Measurements from ENCODE around the gene TPCN2. TPM values are rescaled to one million over a fixed set of nuclear protein-coding genes. Genes with fewer than 3 reads are reported as not detected.

TPCN2 gene
- total and polyA plus RNA-seq, 9 of the 15 experiments (the other 6 are each of a cell fraction or from before 2014, with no cell fraction given), result 0.66 to 10.2 (median 4.6) TPM

- H4K20me1 ChIP-seq (replicated peaks; ENCODE audit: control insufficient read depth, insufficient read depth, low read length), result peaks cover 23% of the 10 kb centered on the region
- no peak overlapping the region for H3K27ac ChIP-seq (ENCODE audit: extremely low read depth, low read depth, low read length)
- POLR2A ChIA-PET, result interaction anchor here (0.7 to 2.0 kb wide), 3 partner anchors 9 to 21 kb away, joined by 3 to 8 read pairs (median 3); no protein-coding TSS in a partner anchor
- intact Hi-C loops (cut with micrococcal nuclease), result no loop called here
- H3K27me3 ChIP-seq (ENCODE audit: control insufficient read depth in 2 of 2, insufficient read depth in 2 of 2, low read length in 2 of 2), result peaks cover 36 to 87% of the 10 kb centered on the region in 2 experiments
- in situ Hi-C loops (cut with MboI), result no loop called here
- WGBS (ENCODE audit: insufficient coverage, low coverage, missing lambda C conversion rate), result 6% methylated on average over 29 of the region's 43 CpGs
- peaks cover 0 to 45% of the 10 kb centered on the region in 2 experiments; a peak in 3 of 5 replicates for H3K4me1 ChIP-seq (replicated peaks in 1 of 2; ENCODE audit: control insufficient read depth in 2 of 2, insufficient read depth in 2 of 2, low read length in 2 of 2)
- H3K79me2 ChIP-seq (ENCODE audit: control insufficient read depth, insufficient read depth, low read length), result no peaks in the 10 kb centered on the region
- peak overlapping the region; percentile 83 for H2AFZ ChIP-seq (ENCODE audit: low read depth, low read length)
- peak overlapping the region in 1 of 2 experiments; percentile 79; a peak in 2 of 4 replicates for H3K9ac ChIP-seq (ENCODE audit: insufficient read depth in 1 of 2, low read depth in 2 of 2, low read length in 2 of 2)
- peak; percentile 82 to 97 (median 95) for DNase-seq (ENCODE audit: extremely low read depth in 1 of 4, low spot score in 3 of 4)
- no peak overlapping the region for H3K4me3 ChIP-seq
- H3K9me3 ChIP-seq (replicated peaks; ENCODE audit: control insufficient read depth, insufficient read depth, low read depth, low read length), result no peaks in the 10 kb centered on the region
- BruUV-seq (replicated peaks), result no TSS peak
- H3K4me2 ChIP-seq (ENCODE audit: insufficient read depth, low read length), result no peak overlapping the region
- CTCF ChIA-PET (ENCODE audit: low intra/inter-chr PET ratio), result no interaction called here
- peaks cover 3% of the 10 kb centered on the region for H3K9me1 ChIP-seq (ENCODE audit: control insufficient read depth, insufficient read depth, low read length)
- no peaks in the 10 kb centered on the region for H3K36me3 ChIP-seq (ENCODE audit: control insufficient read depth, insufficient read depth, low read length)
- no peak for FAIRE-seq
- ATAC-seq, result peak; percentile 98
- no peak for TF ChIP-seq RERE (CRISPR knock-in tag; IDR thresholded peaks at IDR 0.05; ENCODE audit: borderline replicate concordance)
- no peak for TF ChIP-seq ZNF239 (CRISPR knock-in tag; IDR thresholded peaks at IDR 0.05)
- no peak for TF ChIP-seq PRPF4 (IDR thresholded peaks at IDR 0.05; ENCODE audit: insufficient read depth, low read depth, low read length, poor library complexity, severe bottlenecking)
- no peak for TF ChIP-seq BRD9 (IDR thresholded peaks at IDR 0.05; ENCODE audit: low read depth, partially characterized antibody)
- 0 out of 2 replicates have a peak, but pooled peaks have one; percentile 41 for TF ChIP-seq SP1 (CRISPR knock-in tag; IDR thresholded peaks at IDR 0.05)
- TF ChIP-seq C11orf30 (IDR thresholded peaks at IDR 0.05; ENCODE audit: low read depth), result no peak
- no peak for TF ChIP-seq SUPT5H (IDR thresholded peaks at IDR 0.05)
- TF ChIP-seq MAZ (CRISPR knock-in tag; conservative IDR thresholded peaks at IDR 0.05 in 1 of 2, IDR thresholded peaks at IDR 0.05 in 1 of 2), result peak in 1 of 2 experiments; percentile 30; a peak in 2 of 4 replicates
- no peak for TF ChIP-seq ZNF551 (CRISPR knock-in tag; IDR thresholded peaks at IDR 0.05)
- TF ChIP-seq MYNN (IDR thresholded peaks at IDR 0.05), result no peak
- no peak for TF ChIP-seq MYNN (CRISPR knock-in tag; IDR thresholded peaks at IDR 0.05)
- peak; percentile 96 for TF ChIP-seq PKNOX1 (IDR thresholded peaks at IDR 0.05)
- TF ChIP-seq USF1 (CRISPR knock-in tag; IDR thresholded peaks at IDR 0.05), result peak; percentile 69; the same call in 1 of the 2 replicates
- TF ChIP-seq NR2F6 (CRISPR knock-in tag; IDR thresholded peaks at IDR 0.05), result no peak
Measured at GRCh38 chr11:69010964-69011623, 37.6 kb upstream of the TPCN2 start.

Measured in K562 (cell line).